A673 (cell line): Measurements from ENCODE around the gene CDK5RAP2. TPM values are rescaled to one million over a fixed set of nuclear protein-coding genes. Genes with fewer than 3 reads are reported as not detected.

Source experiments
- BruUV-seq: library from RNA; stranded (reverse); fragments of 400-500 nt; replicated peaks from 2 replicates; lab custom pipeline; 2021; lab: Mats Ljungman, UMichigan
- CTCF ChIA-PET: fragments of 300-600 bp; sonication (Branson Sonifier 250); formaldehyde crosslinking; loops from one replicate; lab custom pipeline; 2022; ENCODE audit warnings: antibody characterized with exemption; lab: Charles Lee
- POLR2A ChIA-PET: fragments of 300-600 bp; sonication (Branson Sonifier 250); formaldehyde crosslinking; loops from one replicate; lab custom pipeline; 2022; ENCODE audit warnings: antibody characterized with exemption; ENCODE audit not compliant: low non-redundant PET; lab: Charles Lee
- DNase-seq: peaks from one replicate; pipeline ENCODE4 v3.0.0-alpha.2; 2015; ENCODE audit warnings: low spot score
- H3K27ac ChIP-seq: fragments of 200-600 bp; sonication (generic); 2 replicates; pipeline ENCODE4 v1.5.1; 2016; ENCODE audit warnings: mixed run types, low read depth, mild to moderate bottlenecking, mixed read lengths, antibody characterized with exemption, low read length; ENCODE audit not compliant: poor library complexity, severe bottlenecking
- H3K27me3 ChIP-seq: fragments of 200-600 bp; sonication (generic); replicated peaks from 2 replicates; pipeline ENCODE4 v1.6.1; 2017; ENCODE audit warnings: mixed run types, low read depth, mild to moderate bottlenecking, mixed read lengths, antibody characterized with exemption, low read length; ENCODE audit not compliant: insufficient read depth, poor library complexity
- H3K36me3 ChIP-seq: fragments of 200-600 bp; sonication (generic); 2 replicates; pipeline ENCODE4 v1.6.1; 2016; ENCODE audit warnings: mixed run types, mild to moderate bottlenecking, mixed read lengths, antibody characterized with exemption, low read length; ENCODE audit not compliant: insufficient read depth, poor library complexity, severe bottlenecking
- H3K4me1 ChIP-seq: fragments of 200-600 bp; sonication (generic); 2 replicates; pipeline ENCODE4 v1.6.1; 2017; ENCODE audit warnings: mixed run types, mild to moderate bottlenecking, mixed read lengths, antibody characterized with exemption, low read length; ENCODE audit not compliant: insufficient read depth, poor library complexity, severe bottlenecking
- H3K4me3 ChIP-seq: fragments of 200-600 bp; sonication (generic); 2 replicates; pipeline ENCODE4 v1.5.1; 2016; ENCODE audit warnings: low read depth, mixed run types, mild to moderate bottlenecking, mixed read lengths, low read length; ENCODE audit not compliant: poor library complexity, severe bottlenecking
- H3K9me3 ChIP-seq: fragments of 200-600 bp; sonication (generic); 2 replicates; pipeline ENCODE4 v1.6.1; 2016; ENCODE audit warnings: mixed run types, low read depth, mild to moderate bottlenecking, mixed read lengths, antibody characterized with exemption, low read length; ENCODE audit not compliant: poor library complexity, severe bottlenecking
- EZH2 ChIP-seq: fragments of 200-600 bp; sonication (generic); IDR thresholded peaks from 2 replicates; pipeline ENCODE4 v1.6.1; 2017; ENCODE audit warnings: borderline replicate concordance, low read depth, mild to moderate bottlenecking, mixed read lengths, antibody characterized with exemption, low read length; ENCODE audit not compliant: poor library complexity, severe bottlenecking
- intact Hi-C: fragments of 100-400 bp; cut with micrococcal nuclease; formaldehyde crosslinking; loops from one replicate; pipeline ENCODE4 v1.10.0; 2022; ENCODE audit not compliant: unreplicated experiment
- total RNA-seq: library from RNA; stranded (reverse); gene quantifications from 2 replicates; pipeline ENCODE4 v1.2.3, GENCODE V29; 2021
- TF ChIP-seq, protein P1 (sequence below): fragments of 300-800, 200-600 bp; sonication (generic); conservative IDR thresholded peaks from 2 replicates; pipeline ENCODE4 v1.5.1; 2017; ENCODE audit warnings: low read depth, mild to moderate bottlenecking, antibody characterized with exemption, low read length, moderate library complexity, mixed read lengths

CDK5RAP2 gene
- total RNA-seq, 1 experiment from 2014 or later, result 94.5 TPM

- Histone ChIP-seq H3K4me1 (no peaks in the 10 kb centered on the region), H3K27ac (no peak overlapping the region), H3K36me3 (peaks cover 59% of the 10 kb centered on the region), H3K9me3 (no peaks in the 10 kb centered on the region), H3K27me3 (no peaks in the 10 kb centered on the region), H3K4me3 (no peak overlapping the region)
- ChIA-PET CTCF (no interaction called here), POLR2A (no interaction called here)
- BruUV-seq, result no TSS peak
- TF ChIP-seq EZH2, result no peak
- TF ChIP-seq, protein P1, sequence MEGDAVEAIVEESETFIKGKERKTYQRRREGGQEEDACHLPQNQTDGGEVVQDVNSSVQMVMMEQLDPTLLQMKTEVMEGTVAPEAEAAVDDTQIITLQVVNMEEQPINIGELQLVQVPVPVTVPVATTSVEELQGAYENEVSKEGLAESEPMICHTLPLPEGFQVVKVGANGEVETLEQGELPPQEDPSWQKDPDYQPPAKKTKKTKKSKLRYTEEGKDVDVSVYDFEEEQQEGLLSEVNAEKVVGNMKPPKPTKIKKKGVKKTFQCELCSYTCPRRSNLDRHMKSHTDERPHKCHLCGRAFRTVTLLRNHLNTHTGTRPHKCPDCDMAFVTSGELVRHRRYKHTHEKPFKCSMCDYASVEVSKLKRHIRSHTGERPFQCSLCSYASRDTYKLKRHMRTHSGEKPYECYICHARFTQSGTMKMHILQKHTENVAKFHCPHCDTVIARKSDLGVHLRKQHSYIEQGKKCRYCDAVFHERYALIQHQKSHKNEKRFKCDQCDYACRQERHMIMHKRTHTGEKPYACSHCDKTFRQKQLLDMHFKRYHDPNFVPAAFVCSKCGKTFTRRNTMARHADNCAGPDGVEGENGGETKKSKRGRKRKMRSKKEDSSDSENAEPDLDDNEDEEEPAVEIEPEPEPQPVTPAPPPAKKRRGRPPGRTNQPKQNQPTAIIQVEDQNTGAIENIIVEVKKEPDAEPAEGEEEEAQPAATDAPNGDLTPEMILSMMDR, result no peak
- intact Hi-C loops, result no loop called here
- DNase-seq, result no peak
Measured at GRCh38 chr9:120567081-120567480, 12.9 kb downstream of the CDK5RAP2 start.

DNA sequence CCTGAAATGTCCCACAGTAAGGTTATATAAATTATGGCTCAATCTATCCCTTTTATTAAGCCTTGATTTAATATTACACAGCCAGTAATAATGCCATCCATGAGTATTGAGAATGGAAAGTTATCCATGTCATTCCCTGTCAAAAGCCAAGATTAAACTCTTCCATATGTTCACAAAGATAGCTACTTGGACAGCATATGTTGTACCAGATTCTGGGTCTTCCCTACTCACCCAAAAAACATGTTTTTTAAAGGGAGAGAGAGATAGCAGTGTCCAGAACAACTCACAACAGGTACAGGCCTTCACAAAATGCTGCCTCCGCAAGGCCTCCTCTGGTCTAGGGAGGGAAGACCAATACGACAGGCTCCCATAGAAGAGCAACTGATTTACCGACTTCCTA is 15.4 kb downstream of the CDK5RAP2 start:
- H3K4me3 ChIP-seq, result no peak overlapping the region
- intact Hi-C loops, result no loop called here
- H3K36me3 ChIP-seq, result peaks cover 35% of the 10 kb centered on the region
- no TSS peak for BruUV-seq
- no peak for TF ChIP-seq EZH2
- TF ChIP-seq, protein P1, result no peak
- H3K9me3 ChIP-seq, result no peaks in the 10 kb centered on the region
- H3K27ac ChIP-seq, result no peak overlapping the region
- H3K4me1 ChIP-seq, result no peaks in the 10 kb centered on the region
- CTCF ChIA-PET, result no interaction called here
- no peak for DNase-seq
- POLR2A ChIA-PET, result no interaction called here
- H3K27me3 ChIP-seq, result no peaks in the 10 kb centered on the region

DNA sequence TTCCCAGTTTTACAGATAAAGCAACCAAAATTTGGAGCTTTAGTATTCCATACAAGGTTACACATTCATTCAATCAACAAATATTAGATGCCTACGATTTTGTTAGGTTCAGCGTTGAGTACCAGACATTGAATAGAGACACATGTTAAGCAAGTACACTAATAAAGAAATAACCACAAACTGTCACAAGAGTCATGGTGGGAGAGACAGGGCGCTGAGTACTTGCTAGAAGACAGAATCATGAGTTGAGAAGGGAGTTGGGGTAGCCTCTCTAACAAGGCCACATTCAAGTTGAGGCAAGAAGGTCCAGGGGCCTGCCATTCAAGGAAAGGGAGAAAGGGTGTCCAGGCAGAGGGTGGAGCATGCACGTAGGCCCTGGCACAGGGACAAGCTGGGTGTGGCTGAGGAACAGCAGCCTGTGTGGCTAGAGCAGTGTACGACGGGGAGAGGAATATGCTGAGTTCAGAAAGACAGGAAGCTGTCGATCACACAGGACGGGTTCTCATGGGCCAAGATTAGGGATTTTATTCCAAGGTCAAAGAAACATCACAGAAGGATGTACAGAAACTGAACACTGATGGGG is 17.0 kb downstream of the CDK5RAP2 start:
- BruUV-seq, result no TSS peak
- CTCF ChIA-PET, result interaction anchor here (0.6 kb wide), 1 partner anchor 25 kb away, joined by 3 read pairs; no protein-coding TSS in a partner anchor
- Histone ChIP-seq H3K9me3 (no peaks in the 10 kb centered on the region), H3K27me3 (no peaks in the 10 kb centered on the region), H3K4me1 (no peaks in the 10 kb centered on the region), H3K27ac (no peak overlapping the region), H3K36me3 (peaks cover 25% of the 10 kb centered on the region), H3K4me3 (no peak overlapping the region)
- POLR2A ChIA-PET, result no interaction called here
- no peak for TF ChIP-seq EZH2
- TF ChIP-seq, protein P1, result no peak
- DNase-seq, result no peak
- intact Hi-C loops, result no loop called here
